Activated CD8-positive, alpha-beta memory T cell treated with anti-CD3 and anti-CD28 coated beads, Interleukin-2, amount 50 U/mL, for 4 hours (primary cell): ENCODE measurements around the gene PRR16.

Source experiments
- DNase-seq: peaks from one replicate; pipeline ENCODE4 v3.0.0-alpha.2; 2020

The PRR16 gene

DNA sequence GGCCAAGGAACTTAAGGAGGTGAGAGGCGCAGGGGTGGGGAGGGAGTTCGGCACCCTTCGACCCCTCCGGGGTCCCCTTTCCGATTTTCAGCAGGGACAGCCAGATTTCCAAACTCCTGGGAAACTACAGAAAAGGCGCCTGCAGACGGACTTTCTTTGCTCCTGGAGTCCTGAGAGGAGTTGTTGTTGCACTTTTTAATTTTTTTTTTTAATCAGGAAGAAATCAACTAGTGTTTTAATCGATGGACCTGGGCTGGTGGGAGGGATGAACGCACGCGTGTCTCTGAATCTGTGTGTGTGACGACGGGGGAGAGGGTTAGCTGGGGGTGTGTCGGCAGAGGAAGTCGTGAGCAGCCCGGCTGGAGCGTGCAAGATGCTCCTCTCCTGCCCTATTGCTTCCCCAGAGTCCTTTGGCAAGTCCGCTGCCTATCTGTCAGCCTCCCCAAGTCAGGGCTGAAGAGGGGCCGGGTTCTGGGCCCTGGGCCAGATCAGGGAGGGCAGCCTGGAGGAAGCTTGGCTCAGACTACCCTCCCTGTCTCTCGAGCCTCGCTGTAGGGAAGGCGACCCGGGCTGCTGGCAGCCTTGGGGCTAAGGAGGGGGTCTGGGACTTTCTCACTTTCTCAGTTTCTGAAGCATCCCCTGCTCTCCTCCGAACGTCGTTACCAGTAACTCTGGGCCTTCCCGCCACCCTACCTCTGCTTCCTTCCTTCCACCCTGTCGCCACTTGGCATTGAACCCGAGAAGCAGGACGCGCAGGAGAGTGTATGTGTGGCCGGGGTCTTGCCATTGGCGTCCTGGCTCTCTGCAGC, 731 bp downstream of the PRR16 start:
- DNase-seq = no peak

DNA sequence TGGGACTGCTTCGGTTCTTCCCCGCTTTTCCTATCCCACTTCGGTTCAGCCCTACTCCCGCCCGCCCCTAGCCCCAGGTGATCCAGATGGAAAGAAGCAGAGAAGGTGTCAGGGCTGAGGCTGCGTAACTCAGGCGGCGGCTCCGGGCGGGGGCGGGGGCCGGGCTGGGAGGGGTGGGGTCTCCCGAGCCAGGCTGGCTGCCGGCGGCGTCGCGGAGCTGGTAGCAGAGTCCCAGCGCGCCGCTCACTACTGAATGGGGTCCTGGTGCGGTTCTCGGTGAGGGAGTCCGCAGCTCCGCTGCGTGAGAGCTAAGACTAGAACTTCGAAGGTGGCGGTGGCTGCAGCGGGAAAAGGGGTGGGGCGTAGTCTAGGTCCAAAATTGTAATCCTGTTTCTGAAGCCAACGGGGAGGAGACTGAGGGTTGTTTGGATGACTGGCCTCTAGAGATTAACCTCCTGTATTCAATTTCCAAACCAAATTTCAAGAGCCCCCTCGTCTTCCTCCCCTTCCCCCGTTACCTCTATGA, 1.4 kb downstream of the PRR16 start:
- DNase-seq = no peak

DNA sequence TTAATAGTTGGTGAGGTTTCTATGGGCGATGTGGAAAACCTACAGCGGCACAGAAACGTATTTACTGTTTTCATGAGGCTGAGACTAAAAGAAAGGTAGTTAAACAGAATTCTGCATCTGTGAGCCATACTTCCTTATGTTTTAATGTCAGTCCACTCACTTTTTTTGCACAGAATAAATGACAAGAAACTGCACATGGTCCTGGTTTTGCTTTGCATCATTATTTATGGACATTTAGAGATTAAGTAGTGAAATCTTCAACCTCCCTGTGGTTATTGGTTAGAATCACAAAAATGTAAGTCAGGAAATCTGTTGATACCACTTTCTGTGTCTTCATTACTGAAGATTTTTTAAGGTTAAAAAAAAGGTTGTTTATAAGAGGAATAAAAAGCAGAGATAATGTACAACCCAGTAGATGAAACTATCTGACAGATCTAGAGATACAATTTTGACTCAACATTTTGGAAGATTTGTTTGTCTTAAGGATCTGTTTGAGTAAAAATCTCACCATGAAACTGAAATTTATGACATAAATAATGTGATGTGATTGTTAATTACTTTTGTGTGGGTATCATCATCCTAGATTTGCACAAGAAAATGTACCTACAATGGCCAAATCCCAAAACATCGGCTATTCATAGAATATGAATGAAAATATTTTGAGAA, 2.4 kb downstream of the PRR16 start:
- no peak for DNase-seq

GRCh38 chr5:120471971-120472370, 7.9 kb downstream of the PRR16 start:
- no peak for DNase-seq

DNA sequence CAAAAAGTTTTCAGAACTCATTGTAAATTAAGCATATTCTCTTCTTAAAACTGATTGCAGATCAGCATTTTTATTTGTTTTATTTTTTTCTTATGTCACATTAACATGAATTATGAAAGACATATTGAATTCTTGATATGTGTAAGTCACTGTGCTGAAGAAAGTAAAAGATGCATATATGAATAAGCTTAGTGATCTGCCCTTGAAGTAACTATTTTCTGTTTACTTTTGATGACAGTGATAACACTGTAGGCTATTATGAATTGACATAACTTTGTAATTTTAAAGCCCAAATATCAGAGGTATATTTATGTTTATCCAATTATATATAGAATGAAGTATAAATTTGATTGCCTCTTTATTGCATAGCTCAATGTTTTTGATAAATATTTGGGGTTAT, 8.8 kb downstream of the PRR16 start:
- DNase-seq = no peak

DNA sequence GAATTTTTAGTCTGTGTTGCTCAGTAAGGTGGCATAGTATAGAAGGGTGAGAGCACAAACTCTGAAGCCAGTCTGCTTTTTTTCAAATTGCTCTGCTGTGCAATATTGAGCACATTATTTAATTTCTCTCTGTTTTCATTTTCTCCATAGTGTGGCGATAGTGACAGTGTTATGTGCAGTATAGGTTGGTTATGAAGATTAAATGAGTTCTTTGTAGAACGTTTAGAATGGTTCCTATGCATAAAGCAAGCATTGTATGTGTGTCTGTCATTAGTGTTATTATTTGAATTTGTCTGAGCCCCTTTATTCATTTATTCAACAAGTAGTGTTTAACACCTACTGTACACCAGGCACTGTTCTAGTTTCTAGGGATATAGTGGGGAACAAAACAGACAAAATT, 9.2 kb downstream of the PRR16 start:
- no peak for DNase-seq

DNA sequence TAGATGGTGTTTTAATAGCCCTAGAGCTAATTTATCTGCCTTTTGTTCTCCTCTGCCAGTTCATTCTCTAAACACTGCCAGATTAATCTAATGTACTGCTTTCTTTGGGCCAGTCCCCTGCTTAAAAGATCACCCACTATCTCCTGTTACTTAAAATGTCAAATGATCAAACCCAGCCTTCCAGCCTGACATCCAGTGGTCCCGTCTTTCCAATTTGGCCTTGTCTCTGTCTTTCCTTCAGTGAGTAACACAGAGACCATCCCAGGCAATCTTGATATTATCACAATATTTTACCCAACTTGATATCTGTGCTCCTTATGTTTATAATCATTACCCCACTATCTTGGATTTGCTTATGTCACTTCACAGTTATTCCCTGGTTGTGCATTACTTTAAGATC, 12.0 kb downstream of the PRR16 start:
- no peak for DNase-seq

DNA sequence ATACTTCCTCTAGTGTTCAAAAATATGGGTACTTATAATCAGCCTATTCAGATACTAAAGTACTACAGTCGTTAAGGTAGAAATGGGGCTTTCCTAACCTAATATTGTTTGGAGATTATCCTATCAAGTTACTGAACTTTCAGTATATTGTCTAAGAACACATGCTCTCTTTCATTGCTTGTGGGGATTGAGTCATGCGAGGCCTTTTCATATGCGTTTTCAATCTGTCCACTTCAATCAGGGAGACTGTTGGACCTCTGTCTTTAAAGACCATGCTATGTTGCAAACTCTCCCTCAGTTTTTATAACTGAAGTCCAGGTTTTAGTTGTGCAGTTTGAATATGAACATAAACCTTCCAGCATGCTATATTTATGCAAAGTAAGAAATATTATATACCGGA, 15.0 kb downstream of the PRR16 start:
- DNase-seq = no peak

DNA sequence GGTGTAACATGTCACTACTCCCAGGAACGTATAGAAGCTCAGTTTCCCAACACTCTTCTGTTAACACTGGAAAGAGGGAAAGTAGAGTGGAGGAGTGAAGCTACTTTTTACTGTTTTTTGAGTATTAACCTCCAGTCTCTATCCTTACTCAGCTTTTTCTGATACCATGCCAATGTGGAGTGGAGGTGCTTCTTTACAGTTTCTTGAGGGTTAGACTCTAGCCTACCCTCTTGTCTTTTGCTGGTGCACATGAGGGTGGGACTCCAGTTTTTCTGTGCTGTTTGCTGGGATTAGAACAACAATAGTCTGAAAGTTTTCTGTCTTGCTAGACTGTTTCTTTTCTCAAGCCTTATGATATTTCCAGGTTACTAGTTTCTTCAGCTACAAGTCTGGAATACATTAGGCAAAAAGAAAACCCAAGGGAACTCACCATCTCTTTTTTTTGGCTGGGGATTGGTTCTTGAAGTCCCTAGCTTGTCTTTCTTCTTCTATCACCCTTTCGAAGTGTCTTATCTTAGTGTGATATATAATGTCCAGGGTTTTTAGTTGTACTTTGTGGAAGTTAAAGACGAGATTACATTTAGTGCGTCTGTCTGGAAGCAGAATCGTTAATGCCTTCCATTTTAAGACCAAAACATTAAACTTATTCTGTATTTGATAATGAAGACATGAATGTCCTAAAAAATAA, 35.9 kb downstream of the PRR16 start:
- no peak for DNase-seq

- DNase-seq = no peak
These were observed 38.4 kb downstream of the PRR16 start for GRCh38 chr5:120502531-120502930.

DNA sequence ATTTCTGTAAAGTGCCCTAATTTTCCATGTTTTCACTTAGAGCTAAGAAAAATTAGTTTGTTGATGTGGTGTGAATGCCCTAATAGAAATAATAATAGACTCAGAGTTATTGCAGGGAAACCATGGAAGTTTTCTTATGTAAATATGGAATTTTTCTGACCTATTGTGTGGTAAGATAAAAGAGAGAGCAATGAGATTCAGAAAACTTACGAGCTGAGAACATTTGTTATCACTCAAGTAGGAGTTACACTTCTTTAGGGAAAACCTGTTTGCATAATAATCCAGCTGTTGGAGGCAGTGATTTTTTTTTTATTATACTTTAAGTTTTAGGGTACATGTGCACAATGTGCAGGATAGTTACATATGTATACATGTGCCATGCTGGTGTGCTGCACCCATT, 39.2 kb downstream of the PRR16 start:
- no peak for DNase-seq

DNA sequence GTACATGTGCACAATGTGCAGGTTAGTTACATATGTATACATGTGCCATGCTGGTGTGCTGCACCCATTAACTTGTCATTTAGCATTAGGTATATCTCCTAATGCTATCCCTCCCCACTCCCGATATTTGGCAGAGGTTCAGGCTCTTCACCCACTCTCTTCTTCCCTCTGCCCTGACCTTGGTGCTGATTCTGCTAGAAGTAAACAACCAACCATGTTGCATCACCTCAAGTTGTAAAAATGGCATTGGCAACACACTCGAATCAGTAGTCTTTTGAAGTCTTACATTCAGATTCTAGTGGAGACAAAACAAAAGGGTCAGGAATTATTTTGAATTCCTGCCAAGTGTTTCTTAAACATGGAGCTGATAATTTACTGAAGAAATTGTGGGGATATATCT, 40.0 kb downstream of the PRR16 start:
- no peak for DNase-seq

- DNase-seq = no peak
These were observed 43.1 kb downstream of the PRR16 start for GRCh38 chr5:120507197-120507596.

GRCh38 chr5:120507800-120508463, 43.8 kb downstream of the PRR16 start:
- DNase-seq = no peak

- DNase-seq = no peak
These were observed 45.0 kb downstream of the PRR16 start for GRCh38 chr5:120509053-120509452.

DNA sequence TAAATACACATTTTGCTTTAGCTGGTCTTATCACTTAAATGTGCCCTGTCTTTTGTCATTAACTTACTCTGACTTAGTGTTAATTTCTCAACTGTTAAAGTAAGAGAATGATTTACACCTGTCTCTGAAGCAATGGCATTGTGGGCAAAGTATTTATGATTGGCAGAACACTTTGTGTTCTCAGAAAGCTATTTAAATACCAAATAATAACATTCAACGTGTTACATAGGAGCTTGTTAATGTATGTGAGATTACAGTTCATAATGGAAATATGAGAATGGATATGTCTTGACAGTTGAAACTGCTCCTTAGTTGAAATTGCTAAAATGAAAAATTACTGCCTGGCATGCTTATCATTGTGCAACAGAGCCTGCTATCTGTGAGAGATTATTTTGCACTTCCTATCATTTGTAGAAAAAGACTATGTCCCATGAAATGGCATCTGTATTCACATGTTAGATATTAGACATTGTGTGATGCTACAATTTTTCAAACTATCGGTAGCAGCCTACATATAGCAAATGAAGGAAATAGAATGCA, 46.1 kb downstream of the PRR16 start:
- no peak for DNase-seq

GRCh38 chr5:120510994-120511686, 47.0 kb downstream of the PRR16 start:
- DNase-seq = no peak

DNA sequence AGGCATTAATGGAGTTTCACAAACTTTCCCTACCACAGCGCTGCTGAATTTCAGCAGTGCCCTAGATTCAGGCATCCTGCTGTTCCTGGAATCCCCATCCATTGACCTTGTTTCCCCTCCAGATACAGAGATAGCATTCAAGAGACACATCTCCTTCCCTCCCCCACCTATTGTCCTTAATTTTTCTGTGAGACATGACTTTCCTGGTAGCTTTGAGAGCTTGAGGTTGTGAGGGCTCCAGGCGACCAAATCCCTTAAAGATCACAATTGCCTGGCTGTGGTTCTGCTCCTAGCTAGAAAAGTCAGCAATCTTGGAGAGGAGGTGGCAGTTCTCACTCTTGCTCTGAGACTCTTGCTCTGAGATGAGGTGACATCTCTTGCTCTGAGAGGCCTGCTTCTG, 48.0 kb downstream of the PRR16 start:
- no peak for DNase-seq

DNA sequence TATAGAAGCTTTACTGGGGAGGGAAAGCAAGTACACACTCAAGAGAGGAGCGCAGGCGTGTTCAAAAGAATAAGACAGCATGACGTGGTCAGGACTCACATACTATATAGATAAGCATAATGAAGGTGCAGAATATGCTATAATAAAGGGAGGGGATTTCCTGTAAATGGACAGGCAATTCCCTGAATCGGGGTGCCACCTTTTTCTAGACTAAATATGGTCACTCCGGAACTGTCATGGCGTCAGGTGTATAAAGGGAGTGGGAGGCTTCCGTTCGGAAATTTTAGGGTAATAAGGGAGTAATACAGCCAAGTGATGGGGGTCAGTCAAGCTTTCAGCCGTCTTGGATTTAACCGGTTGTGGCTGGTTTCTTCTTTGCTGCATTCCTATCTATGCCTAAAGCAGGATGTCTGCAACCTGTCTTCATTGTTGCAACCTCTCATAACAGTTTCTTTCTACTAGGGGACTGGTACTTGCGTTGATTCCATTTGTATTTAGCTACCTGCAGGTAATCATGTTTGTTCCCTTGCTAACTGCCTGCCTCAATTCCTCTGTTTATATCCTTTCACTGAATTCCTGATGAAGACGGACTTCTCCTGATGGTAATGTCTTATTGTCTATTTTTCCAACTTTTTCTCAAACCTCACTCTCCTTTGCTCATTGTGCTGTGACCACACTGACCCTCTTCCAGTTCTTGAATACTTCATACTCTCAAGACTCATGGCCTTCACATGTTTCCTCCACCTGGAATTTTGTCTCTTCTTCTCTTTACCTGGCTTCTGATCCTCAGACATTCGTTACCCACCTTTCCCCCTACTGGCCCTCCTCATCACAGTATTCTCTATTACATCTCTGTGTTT, 48.9 kb downstream of the PRR16 start:
- no peak for DNase-seq

- no peak for DNase-seq
These were observed 52.7 kb downstream of the PRR16 start for GRCh38 chr5:120516805-120517204.

DNA sequence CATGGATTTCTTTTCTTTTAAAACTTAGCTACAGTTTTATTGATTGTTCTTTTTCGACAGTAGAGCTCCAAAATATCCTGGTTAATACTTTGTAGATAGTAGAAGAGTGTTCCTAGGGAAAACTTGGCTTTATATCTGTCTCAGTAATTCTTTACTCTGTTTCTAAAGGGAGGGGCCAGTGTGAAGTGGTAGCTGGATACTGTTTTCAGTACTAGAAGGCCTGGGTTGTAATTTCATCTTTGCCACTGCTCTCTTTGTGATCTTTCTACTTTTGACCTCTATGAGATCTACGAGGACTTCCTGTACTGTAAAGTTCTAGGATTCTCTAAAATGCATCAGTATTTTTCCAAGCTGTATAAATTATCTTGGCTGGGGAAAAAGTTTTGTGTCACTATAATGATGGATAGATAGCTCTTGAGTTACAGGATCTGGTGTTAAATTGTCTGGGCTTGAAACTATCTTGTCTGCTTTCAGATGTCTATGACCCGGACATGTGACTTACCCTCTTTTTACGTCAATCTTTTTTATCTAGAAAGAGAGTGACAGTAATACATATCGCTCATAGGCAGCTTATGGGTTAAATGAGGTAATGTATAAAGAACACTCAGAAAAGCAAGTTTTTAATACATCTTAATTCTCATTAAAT, 53.6 kb downstream of the PRR16 start:
- no peak for DNase-seq
